Ovary (tissue), 9 donors: ENCODE data around the gene GNG8. TPM values are rescaled to one million over a fixed set of nuclear protein-coding genes. Genes with fewer than 3 reads are reported as not detected.

Experiments
- DNase-seq, 5 donors: peaks; one replicate each; pipeline ENCODE4 v3.0.0-alpha.2; 2019 to 2020
- H3K27ac ChIP-seq, 2 donors: fragments of 200-600 bp; one replicate each; pipeline versions ENCODE4 v1.5.1 to v1.8.0; 2019 to 2022
- H3K27me3 ChIP-seq: fragments of 200-600 bp; one replicate; pipeline ENCODE4 v1.8.0; 2022
- H3K36me3 ChIP-seq: fragments of 200-600 bp; sonication (generic); one replicate; pipeline ENCODE4 v1.5.1; 2019
- H3K4me1 ChIP-seq: one replicate; pipeline ENCODE4 v1.8.1; 2013; ENCODE audit warnings: mild to moderate bottlenecking, moderate library complexity; ENCODE audit not compliant: insufficient read depth
- H3K4me3 ChIP-seq: fragments of 200-600 bp; sonication (generic); one replicate; pipeline ENCODE4 v1.5.1; 2017
- H3K9me3 ChIP-seq, 2 donors: fragments of 200-600 bp in 1 of 2; sonication (generic) in 1 of 2; one replicate each; pipeline versions ENCODE4 v1.5.1 to v1.8.1; 2013 to 2019; ENCODE audit warnings: mild to moderate bottlenecking in 1 of 2, moderate library complexity in 1 of 2
- CTCF ChIP-seq, 3 donors: fragments of 450-650 bp in 2 of 3; fragments of 200-600 bp in 1 of 3; IDR thresholded peaks; one replicate each; pipeline versions ENCODE4 v1.5.1 to v1.8.0; 2016 to 2022; ENCODE audit warnings: antibody characterized with exemption in 3 of 3, mild to moderate bottlenecking in 1 of 3
- EP300 ChIP-seq: sonication (generic); formaldehyde crosslinking; IDR thresholded peaks from one replicate; pipeline ENCODE4 v1.6.1; 2017; ENCODE audit warnings: antibody characterized with exemption
- POLR2A ChIP-seq: fragments of 450-650 bp; IDR thresholded peaks from one replicate; pipeline ENCODE4 v1.6.1; 2017; ENCODE audit warnings: antibody characterized with exemption, mild to moderate bottlenecking, moderate library complexity
- WGBS, 3 donors: extraction: QIAGEN DNeasy Blood & Tissue Kit in 1 of 3; methylation state at CpG; one replicate each; pipeline versions ENCODE4 v1.1.5 to v1.1.7; 2013 to 2017; 5-methylcytosine and 5-hydroxymethylcytosine counted together
- intact Hi-C, 4 donors: fragments of 100-400 bp; cut with DNase I; formaldehyde crosslinking; loops; one replicate each; pipeline versions ENCODE4 v1.11.0 to v1.15.1; 2022 to 2023
- polyA plus RNA-seq, 2 donors: library from polyadenylated mRNA; stranded (reverse); fragments of 200-250 nt in 1 of 2; fragments of 350-450 nt in 1 of 2; fragmentation: Illumina TruSeq in 1 of 2; extraction: RNeasy Lipid Tissue Mini Kit (QIAGEN cat#74804) in 1 of 2; gene quantifications; one replicate each; pipeline ENCODE4 v1.2.3, GENCODE V29; 2013 to 2014
- total RNA-seq, 7 donors: library from RNA; depleted of rRNA in 2 of 7; stranded (reverse); fragments of >200 nt in 2 of 7; fragmentation: NEBNext Ultra II Directional in 3 of 7; extraction: Animal tissue kit (Norgen Biotek cat#: 25700) in 3 of 7; gene quantifications; one replicate each; pipeline versions ENCODE4 v1.1.0 to v1.2.4, GENCODE V29; 2016 to 2023
- donor health status: DM: no; HTN: no; CAD: no; lungs with moderate emphysema.
- donor health status: DM: no; HTN: no; CAD: no.
- donor health status: Bipolar disorder and iron deficiency.
- donor health status: DM: yes; HTN: yes; CAD: no.
- donor health status: DM: no; HTN: no; CAD: no.
- donor health status: DM: yes; HTN: yes; CAD: no.

The GNG8 gene
- total and polyA plus RNA-seq, 9 donors: not detected

- H3K4me1 ChIP-seq: peaks cover 2% of the 10 kb centered on the region
- H3K9me3 ChIP-seq: no peaks in the 10 kb centered on the region
- intact Hi-C loops: no loop called here
- no peak overlapping the region for H3K27ac ChIP-seq
- H3K36me3 ChIP-seq: no peaks in the 10 kb centered on the region
- DNase-seq: no peak
- no peak for TF ChIP-seq POLR2A
- no peak for TF ChIP-seq CTCF (IDR thresholded peaks at IDR 0.05)
- no peak for TF ChIP-seq EP300
- no peaks in the 10 kb centered on the region for H3K27me3 ChIP-seq
- no peak overlapping the region for H3K4me3 ChIP-seq
Measured at GRCh38 chr19:46670813-46671212, 34.8 kb upstream of the GNG8 start.

- intact Hi-C loops: loop anchor here in 3 of 4 donors (5.0 to 10.0 kb wide), 4 partner anchors 36 to 144 kb away; partner anchors contain the start of gene CALM3 (in 1 of the 3)
- 89 to 91% (median 90%) methylated on average over 3 of the region's 3 CpGs for WGBS, 3 donors
- Histone ChIP-seq H3K27ac (no peak overlapping the region), H3K4me3 (no peak overlapping the region), H3K27me3 (no peaks in the 10 kb centered on the region), H3K9me3 (no peaks in the 10 kb centered on the region), H3K36me3 (no peaks in the 10 kb centered on the region), H3K4me1 (no peaks in the 10 kb centered on the region)
- TF ChIP-seq EP300 (no peak), CTCF (IDR thresholded peaks at IDR 0.05) (no peak), POLR2A (no peak)
- DNase-seq: no peak
Measured at GRCh38 chr19:46668662-46669061, 32.7 kb upstream of the GNG8 start.

- H3K27me3 ChIP-seq: no peaks in the 10 kb centered on the region
- 81% methylated on average over 8 of the region's 8 CpGs for WGBS, 3 donors
- H3K36me3 ChIP-seq: no peaks in the 10 kb centered on the region
- no peaks in the 10 kb centered on the region for H3K9me3 ChIP-seq
- no peaks in the 10 kb centered on the region for H3K4me1 ChIP-seq
- H3K4me3 ChIP-seq: no peak overlapping the region
- TF ChIP-seq POLR2A (no peak), EP300 (no peak), CTCF (IDR thresholded peaks at IDR 0.05) (no peak)
- H3K27ac ChIP-seq: no peak overlapping the region
- intact Hi-C loops: loop anchor here (2.0 to 10.0 kb wide), 5 partner anchors 33 to 140 kb away; partner anchors contain the start of gene CALM3 (in 1 of the 4)
- no peak for DNase-seq
Measured at GRCh38 chr19:46665072-46665471, 29.1 kb upstream of the GNG8 start.

GRCh38 chr19:46661735-46662592 lies 26.0 kb upstream of the GNG8 start:
- H3K4me3 ChIP-seq: peak overlapping the region; percentile 33
- H3K9me3 ChIP-seq: no peaks in the 10 kb centered on the region
- H3K27me3 ChIP-seq: no peaks in the 10 kb centered on the region
- DNase-seq: peak; percentile 76 to 87 (median 82)
- peak overlapping the region; percentile 61 to 75 for H3K27ac ChIP-seq
- H3K36me3 ChIP-seq: no peaks in the 10 kb centered on the region
- TF ChIP-seq EP300 (no peak), CTCF (IDR thresholded peaks at IDR 0.05) (peak; percentile 67 to 94 (median 88)), POLR2A (peak; percentile 22)
- H3K4me1 ChIP-seq: no peaks in the 10 kb centered on the region
- 1 to 4% (median 3%) methylated on average over 19 of the region's 19 CpGs for WGBS, 3 donors
- intact Hi-C loops: loop anchor here in 3 of 4 donors (10.0 kb wide), 3 partner anchors 47 to 137 kb away; partner anchors contain the start of gene CALM3 (in 1 of the 3)
